Gastroesophageal sphincter (tissue), 3 donors: ENCODE results near the gene CPNE4.

ENCODE experiments used
- POLR2A ChIP-seq, 2 donors: fragments of 450-650 bp; IDR thresholded peaks; one replicate each; pipeline ENCODE4 v1.6.1; 2017; ENCODE audit warnings: antibody characterized with exemption in 2 of 2, mild to moderate bottlenecking in 2 of 2, moderate library complexity in 1 of 2
- TF ChIP-seq, protein P1 (sequence below), 4 experiments: fragments of 200-600 bp in 2 of 4; fragments of 450-650 bp in 2 of 4; sonication (generic) in 1 of 4; IDR thresholded peaks; one replicate each; pipeline ENCODE4 v1.5.1; 2017 to 2019; ENCODE audit warnings: antibody characterized with exemption in 4 of 4, mild to moderate bottlenecking in 2 of 4, moderate library complexity in 2 of 4

DNA sequence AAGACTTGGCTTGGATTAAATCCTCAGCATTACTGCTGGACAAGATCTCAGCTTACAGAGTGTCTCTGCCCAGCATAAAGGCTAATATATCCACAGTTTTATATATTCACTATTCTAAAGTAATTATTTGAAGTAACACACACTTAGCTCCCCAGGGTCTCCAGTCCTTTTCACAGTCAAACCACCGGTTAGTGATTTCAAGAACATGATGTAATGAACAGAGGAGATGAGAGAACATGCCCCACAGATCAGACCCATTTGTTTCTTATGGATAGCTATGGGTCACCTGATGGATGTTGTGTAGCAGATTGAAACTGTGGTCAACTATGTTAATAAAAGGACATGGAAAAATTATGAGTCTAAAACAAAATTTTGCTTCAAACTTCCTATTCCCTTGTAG lies 487.2 kb downstream of the CPNE4 start:
- TF ChIP-seq, protein P1, sequence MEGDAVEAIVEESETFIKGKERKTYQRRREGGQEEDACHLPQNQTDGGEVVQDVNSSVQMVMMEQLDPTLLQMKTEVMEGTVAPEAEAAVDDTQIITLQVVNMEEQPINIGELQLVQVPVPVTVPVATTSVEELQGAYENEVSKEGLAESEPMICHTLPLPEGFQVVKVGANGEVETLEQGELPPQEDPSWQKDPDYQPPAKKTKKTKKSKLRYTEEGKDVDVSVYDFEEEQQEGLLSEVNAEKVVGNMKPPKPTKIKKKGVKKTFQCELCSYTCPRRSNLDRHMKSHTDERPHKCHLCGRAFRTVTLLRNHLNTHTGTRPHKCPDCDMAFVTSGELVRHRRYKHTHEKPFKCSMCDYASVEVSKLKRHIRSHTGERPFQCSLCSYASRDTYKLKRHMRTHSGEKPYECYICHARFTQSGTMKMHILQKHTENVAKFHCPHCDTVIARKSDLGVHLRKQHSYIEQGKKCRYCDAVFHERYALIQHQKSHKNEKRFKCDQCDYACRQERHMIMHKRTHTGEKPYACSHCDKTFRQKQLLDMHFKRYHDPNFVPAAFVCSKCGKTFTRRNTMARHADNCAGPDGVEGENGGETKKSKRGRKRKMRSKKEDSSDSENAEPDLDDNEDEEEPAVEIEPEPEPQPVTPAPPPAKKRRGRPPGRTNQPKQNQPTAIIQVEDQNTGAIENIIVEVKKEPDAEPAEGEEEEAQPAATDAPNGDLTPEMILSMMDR (IDR thresholded peaks at IDR 0.05), result no peak
- TF ChIP-seq POLR2A (IDR thresholded peaks at IDR 0.05), result no peak
